Spleen (tissue), 11 donors: Measurements from ENCODE around the gene MEF2C. TPM values are rescaled to one million over a fixed set of nuclear protein-coding genes. Genes with fewer than 3 reads are reported as not detected.
A peak's percentile ranks its signal among the peaks of the same experiment; 100 is the strongest.

Experiments
- DNase-seq: peaks from one replicate; pipeline ENCODE4 v3.0.0-alpha.2; 2020
- H3K27ac ChIP-seq, 8 donors: fragments of 200-600 bp; sonication (generic) in 7 of 8; 1 replicate in 4 of 8; 2 replicates in 4 of 8; pipeline versions ENCODE4 v1.5.0 to v1.8.0; 2016 to 2021; ENCODE audit warnings: inconsistent platforms in 4 of 8, mild to moderate bottlenecking in 4 of 8, moderate library complexity in 1 of 8
- H3K27me3 ChIP-seq, 7 donors: fragments of 200-600 bp; sonication (generic) in 6 of 7; replicated peaks in 1 of 7; 1 replicate in 4 of 7; 2 replicates in 3 of 7; pipeline versions ENCODE4 v1.5.0 to v1.8.0; 2016 to 2021; ENCODE audit warnings: inconsistent platforms in 3 of 7, mild to moderate bottlenecking in 1 of 7
- H3K36me3 ChIP-seq, 6 donors: fragments of 200-600 bp; sonication (generic) in 5 of 6; 1 replicate in 4 of 6; 2 replicates in 2 of 6; pipeline versions ENCODE4 v1.5.0 to v1.8.0; 2016 to 2021; ENCODE audit warnings: inconsistent platforms in 2 of 6
- H3K4me1 ChIP-seq, 6 donors: fragments of 200-600 bp; sonication (generic) in 5 of 6; 1 replicate in 3 of 6; 2 replicates in 3 of 6; pipeline versions ENCODE4 v1.5.0 to v1.8.0; 2016 to 2021; ENCODE audit warnings: inconsistent platforms in 3 of 6
- H3K4me3 ChIP-seq, 8 donors: fragments of 200-600 bp; sonication (generic) in 7 of 8; 1 replicate in 4 of 8; 2 replicates in 4 of 8; pipeline versions ENCODE4 v1.5.0 to v1.8.0; 2016 to 2021; ENCODE audit warnings: inconsistent platforms in 4 of 8, mild to moderate bottlenecking in 4 of 8, moderate library complexity in 2 of 8
- H3K9me3 ChIP-seq, 8 donors: fragments of 200-600 bp; sonication (generic) in 7 of 8; 1 replicate in 4 of 8; 2 replicates in 4 of 8; pipeline versions ENCODE4 v1.5.0 to v1.8.0; 2016 to 2021; ENCODE audit warnings: inconsistent platforms in 4 of 8
- POLR2A ChIP-seq, 3 donors: fragments of 450-650 bp; IDR thresholded peaks; one replicate each; pipeline ENCODE4 v1.5.1; 2017; ENCODE audit warnings: antibody characterized with exemption in 3 of 3, mild to moderate bottlenecking in 1 of 3
- POLR2AphosphoS5 ChIP-seq, 3 donors: sonication (generic); formaldehyde crosslinking; IDR thresholded peaks; one replicate each; pipeline ENCODE4 v1.5.1; 2017; ENCODE audit warnings: antibody characterized with exemption in 3 of 3
- WGBS, 5 donors: extraction: QIAGEN DNeasy Blood & Tissue Kit in 3 of 5; methylation state at CpG; one replicate each; pipeline versions ENCODE4 v1.1.5 to v1.1.7; 2013 to 2018; 5-methylcytosine and 5-hydroxymethylcytosine counted together
- intact Hi-C: fragments of 100-400 bp; cut with DNase I; formaldehyde crosslinking; loops from one replicate; pipeline ENCODE4 v1.15.0; 2023; ENCODE audit warnings: low total_unique reads
- polyA plus RNA-seq, 3 donors: library from polyadenylated mRNA; stranded (reverse); fragments of 200-250 nt; gene quantifications; one replicate each; pipeline ENCODE4 v1.2.1, GENCODE V29; 2013
- total RNA-seq, 7 donors: library from RNA; depleted of rRNA in 3 of 7; stranded (reverse); fragments of >200 nt in 3 of 7; fragmentation: NEBNext Ultra II Directional in 4 of 7; extraction: Animal tissue kit (Norgen Biotek cat#: 25700) in 4 of 7; gene quantifications; one replicate each; pipeline versions ENCODE4 v1.1.0 to v1.2.1, GENCODE V29; 2016 to 2021
- TF ChIP-seq, protein P1 (sequence below), 11 experiments: fragments of 200-600 bp in 7 of 11; fragments of 450-650 bp in 4 of 11; sonication (generic) in 4 of 11; IDR thresholded peaks in 8 of 11; conservative IDR thresholded peaks in 3 of 11; 1 replicate in 7 of 11; 2 replicates in 4 of 11; pipeline versions ENCODE4 v1.4.0 to v1.8.0; 2016 to 2021; ENCODE audit warnings: antibody characterized with exemption in 11 of 11, inconsistent platforms in 4 of 11, mild to moderate bottlenecking in 1 of 11
- donor health status: healthy with polysubstance abuse.
- donor health status: DM: no; HTN: no; CAD: no; lungs with moderate emphysema.
- donor health status: DM: no; HTN: no; CAD: no.
- donor health status: Bipolar disorder and iron deficiency.
- donor health status: healthy.
- donor health status: DM: no; HTN: no; CAD: no.
- donor health status: DM: yes; HTN: yes; CAD: no.

MEF2C gene
- total and polyA plus RNA-seq, 10 donors, result 19.3 to 153 (median 120) TPM

GRCh38 chr5:88732862-88733261 lies 150.1 kb downstream of the MEF2C start:
- Histone ChIP-seq H3K9me3 (no peaks in the 10 kb centered on the region), H3K36me3 (peaks cover 0 to 37% (median 16%) of the 10 kb centered on the region in 6 donors), H3K27ac (peak overlapping the region; percentile 49 to 85 (median 78)), H3K27me3 (no peaks in the 10 kb centered on the region), H3K4me3 (no peak overlapping the region), H3K4me1 (peaks cover 12 to 86% (median 54%) of the 10 kb centered on the region in 6 donors)
- intact Hi-C loops, result loop anchor here (10.0 kb wide), 2 partner anchors 102 to 152 kb away; partner anchors contain the start of gene MEF2C
- DNase-seq, result no peak
- WGBS, 5 donors, result 81 to 96% (median 90%) methylated on average over 2 of the region's 2 CpGs
- TF ChIP-seq, protein P1, sequence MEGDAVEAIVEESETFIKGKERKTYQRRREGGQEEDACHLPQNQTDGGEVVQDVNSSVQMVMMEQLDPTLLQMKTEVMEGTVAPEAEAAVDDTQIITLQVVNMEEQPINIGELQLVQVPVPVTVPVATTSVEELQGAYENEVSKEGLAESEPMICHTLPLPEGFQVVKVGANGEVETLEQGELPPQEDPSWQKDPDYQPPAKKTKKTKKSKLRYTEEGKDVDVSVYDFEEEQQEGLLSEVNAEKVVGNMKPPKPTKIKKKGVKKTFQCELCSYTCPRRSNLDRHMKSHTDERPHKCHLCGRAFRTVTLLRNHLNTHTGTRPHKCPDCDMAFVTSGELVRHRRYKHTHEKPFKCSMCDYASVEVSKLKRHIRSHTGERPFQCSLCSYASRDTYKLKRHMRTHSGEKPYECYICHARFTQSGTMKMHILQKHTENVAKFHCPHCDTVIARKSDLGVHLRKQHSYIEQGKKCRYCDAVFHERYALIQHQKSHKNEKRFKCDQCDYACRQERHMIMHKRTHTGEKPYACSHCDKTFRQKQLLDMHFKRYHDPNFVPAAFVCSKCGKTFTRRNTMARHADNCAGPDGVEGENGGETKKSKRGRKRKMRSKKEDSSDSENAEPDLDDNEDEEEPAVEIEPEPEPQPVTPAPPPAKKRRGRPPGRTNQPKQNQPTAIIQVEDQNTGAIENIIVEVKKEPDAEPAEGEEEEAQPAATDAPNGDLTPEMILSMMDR (IDR thresholded peaks at IDR 0.05 in 8 of 11, conservative IDR thresholded peaks at IDR 0.05 in 3 of 11), result no peak
- no peak for TF ChIP-seq POLR2A (IDR thresholded peaks at IDR 0.05)

GRCh38 chr5:88732181-88732633 lies 150.8 kb downstream of the MEF2C start:
- H3K27me3 ChIP-seq, result no peaks in the 10 kb centered on the region
- no peak overlapping the region for H3K4me3 ChIP-seq
- intact Hi-C loops, result loop anchor here (10.0 kb wide), 2 partner anchors 103 to 153 kb away; partner anchors contain the start of gene MEF2C
- H3K36me3 ChIP-seq, result peaks cover 0 to 43% (median 19%) of the 10 kb centered on the region in 6 donors
- peaks cover 12 to 80% (median 54%) of the 10 kb centered on the region in 6 donors for H3K4me1 ChIP-seq
- no peak for DNase-seq
- no peaks in the 10 kb centered on the region for H3K9me3 ChIP-seq
- 23 to 48% (median 39%) methylated on average over 5 of the region's 5 CpGs for WGBS, 5 donors
- H3K27ac ChIP-seq, result peak overlapping the region; percentile 49 to 85 (median 76)
- TF ChIP-seq POLR2A (IDR thresholded peaks at IDR 0.05) (no peak), POLR2AphosphoS5 (IDR thresholded peaks at IDR 0.05) (peak in 1 of 3 donors; percentile 54)
- TF ChIP-seq, protein P1 (IDR thresholded peaks at IDR 0.05 in 8 of 11, conservative IDR thresholded peaks at IDR 0.05 in 3 of 11), result peak in 2 of 11 experiments; percentile 21 to 29

GRCh38 chr5:88729829-88730182 lies 153.2 kb downstream of the MEF2C start:
- Histone ChIP-seq H3K27me3 (no peaks in the 10 kb centered on the region), H3K9me3 (no peaks in the 10 kb centered on the region), H3K4me1 (peaks cover 7 to 60% (median 44%) of the 10 kb centered on the region in 6 donors), H3K27ac (peak overlapping the region in 3 of 8 donors; percentile 7 to 85 (median 31)), H3K4me3 (no peak overlapping the region), H3K36me3 (peaks cover 0 to 67% (median 34%) of the 10 kb centered on the region in 6 donors)
- intact Hi-C loops, result loop anchor here (10.0 kb wide), 4 partner anchors 105 to 1535 kb away; partner anchors contain the start of gene MEF2C
- WGBS, 5 donors, result 0 to 11% (median 8%) methylated on average over 1 of the region's 1 CpG
- TF ChIP-seq, protein P1 (IDR thresholded peaks at IDR 0.05 in 8 of 11, conservative IDR thresholded peaks at IDR 0.05 in 3 of 11), result peak in 2 of 11 experiments; percentile 6 to 7
- no peak for TF ChIP-seq POLR2A (IDR thresholded peaks at IDR 0.05)
- no peak for TF ChIP-seq POLR2AphosphoS5 (IDR thresholded peaks at IDR 0.05)
- no peak for DNase-seq

GRCh38 chr5:88729084-88729828 lies 153.7 kb downstream of the MEF2C start:
- H3K36me3 ChIP-seq, result peaks cover 0 to 73% (median 34%) of the 10 kb centered on the region in 6 donors
- H3K4me1 ChIP-seq, result peaks cover 5 to 54% (median 40%) of the 10 kb centered on the region in 6 donors
- no peaks in the 10 kb centered on the region for H3K27me3 ChIP-seq
- TF ChIP-seq POLR2AphosphoS5 (IDR thresholded peaks at IDR 0.05) (no peak), POLR2A (IDR thresholded peaks at IDR 0.05) (no peak)
- TF ChIP-seq, protein P1 (IDR thresholded peaks at IDR 0.05 in 8 of 11, conservative IDR thresholded peaks at IDR 0.05 in 3 of 11), result peak; percentile 70 to 89 (median 83)
- WGBS, 5 donors, result 82 to 93% (median 89%) methylated on average over 5 of the region's 5 CpGs
- peak overlapping the region in 1 of 8 donors; percentile 31 for H3K27ac ChIP-seq
- H3K9me3 ChIP-seq, result no peaks in the 10 kb centered on the region
- H3K4me3 ChIP-seq, result no peak overlapping the region
- intact Hi-C loops, result loop anchor here (10.0 kb wide), 2 partner anchors 1436 to 1536 kb away; no protein-coding TSS in a partner anchor
- DNase-seq, result no peak
